ENCODE data around the gene PDE9A.

Gene PDE9A

GRCh38 chr21:42631142-42631541 is 22.3 kb upstream of the PDE9A start:
- no peak for DNase-seq (ENCODE audit: low spot score)
- TF ChIP-seq CTCF (IDR thresholded peaks at IDR 0.05; ENCODE audit: extremely low read depth, missing control alignments) = no peak

- TF ChIP-seq CTCF (IDR thresholded peaks at IDR 0.05; ENCODE audit: extremely low read depth, missing control alignments) = no peak
- no peak for DNase-seq (ENCODE audit: low spot score)
These were observed 21.1 kb upstream of the PDE9A start for GRCh38 chr21:42632336-42632751.

- no peak for TF ChIP-seq CTCF (IDR thresholded peaks at IDR 0.05; ENCODE audit: extremely low read depth, missing control alignments)
- DNase-seq (ENCODE audit: low spot score) = no peak
These were observed 20.4 kb upstream of the PDE9A start for GRCh38 chr21:42632771-42633690.

GRCh38 chr21:42633858-42634257 is 19.6 kb upstream of the PDE9A start:
- DNase-seq (ENCODE audit: low spot score) = no peak
- no peak for TF ChIP-seq CTCF (IDR thresholded peaks at IDR 0.05; ENCODE audit: extremely low read depth, missing control alignments)

- DNase-seq (ENCODE audit: low spot score) = no peak
- no peak for TF ChIP-seq CTCF (IDR thresholded peaks at IDR 0.05; ENCODE audit: extremely low read depth, missing control alignments)
These were observed 17.4 kb upstream of the PDE9A start for GRCh38 chr21:42635848-42636519.

GRCh38 chr21:42636520-42637266 is 16.7 kb upstream of the PDE9A start:
- DNase-seq (ENCODE audit: low spot score) = no peak
- TF ChIP-seq CTCF (IDR thresholded peaks at IDR 0.05; ENCODE audit: extremely low read depth, missing control alignments) = no peak
